ENCODE data around the gene COL15A1. TPM values are rescaled to one million over a fixed set of nuclear protein-coding genes. Genes with fewer than 3 reads are reported as not detected.

COL15A1 gene
- total and polyA plus RNA-seq, 2 of the 8 experiments (the other 6 are each of a cell fraction or from before 2014, with no cell fraction given): 0.12 to 0.15 TPM

- TF ChIP-seq CHD2 (IDR thresholded peaks at IDR 0.05; ENCODE audit: low read length): no peak
- TF ChIP-seq YY1 (IDR thresholded peaks at IDR 0.05; ENCODE audit: low read depth, low read length): no peak
- TF ChIP-seq ASH2L (IDR thresholded peaks at IDR 0.05; ENCODE audit: low read length): no peak
- no peak for TF ChIP-seq PHF8 (conservative IDR thresholded peaks at IDR 0.05; ENCODE audit: low read depth, low read length)
- TF ChIP-seq CHD1 (IDR thresholded peaks at IDR 0.05; ENCODE audit: low read depth, low read length): no peak
- TF ChIP-seq EGR1 (IDR thresholded peaks at IDR 0.05; ENCODE audit: borderline replicate concordance, low read depth, low read length): no peak
- TF ChIP-seq BRCA1 (IDR thresholded peaks at IDR 0.05; ENCODE audit: low read depth, low read length): no peak
- TF ChIP-seq EP300 (IDR thresholded peaks at IDR 0.05; ENCODE audit: borderline replicate concordance in 1 of 2, low read depth in 2 of 2, low read length in 2 of 2): no peak
- no peak for TF ChIP-seq ATF2 (IDR thresholded peaks at IDR 0.05; ENCODE audit: low read length)
- TF ChIP-seq NANOG (IDR thresholded peaks at IDR 0.05; ENCODE audit: insufficient read depth, low read depth, low read length, poor library complexity, severe bottlenecking): peak; percentile 9
- no peak for TF ChIP-seq KDM5A (IDR thresholded peaks at IDR 0.05; ENCODE audit: low read length)
- TF ChIP-seq RXRA (IDR thresholded peaks at IDR 0.05; ENCODE audit: insufficient read depth, low read depth, low read length): no peak
Observed at GRCh38 chr9:98974994-98975712, 31.4 kb downstream of the COL15A1 start (continued).

Measured in H1 (cell line).